T-helper 9 cell (primary cell): ENCODE measurements around the gene POGZ.

ENCODE experiments used
- DNase-seq: peaks from one replicate; pipeline ENCODE4 v3.0.0-alpha.2; 2020

POGZ gene

GRCh38 chr1:151371370-151372057 is 87.8 kb downstream of the POGZ start:
- DNase-seq: no peak

- DNase-seq: no peak
Measured at GRCh38 chr1:151370211-151370911, 88.9 kb downstream of the POGZ start.

GRCh38 chr1:151369621-151370048 is 89.7 kb downstream of the POGZ start:
- DNase-seq: no peak

GRCh38 chr1:151369302-151369610 is 90.0 kb downstream of the POGZ start:
- DNase-seq: no peak

- no peak for DNase-seq
Measured at GRCh38 chr1:151368393-151369301, 90.6 kb downstream of the POGZ start.

GRCh38 chr1:151367658-151368392 is 91.5 kb downstream of the POGZ start:
- no peak for DNase-seq

- no peak for DNase-seq
Measured at GRCh38 chr1:151364996-151365395, 94.3 kb downstream of the POGZ start.

GRCh38 chr1:151362308-151363155 is 96.8 kb downstream of the POGZ start:
- no peak for DNase-seq

- no peak for DNase-seq
Measured at GRCh38 chr1:151361883-151362282, 97.4 kb downstream of the POGZ start.

GRCh38 chr1:151356696-151357095 is 102.6 kb downstream of the POGZ start:
- DNase-seq: no peak
